Body of pancreas (tissue), 4 donors: ENCODE measurements around the gene ZC3H7A. TPM values are rescaled to one million over a fixed set of nuclear protein-coding genes. Genes with fewer than 3 reads are reported as not detected.

ENCODE experiments used
- ATAC-seq: fragments of 150-250 bp; one replicate; pipeline ENCODE4 v1.9.1; 2016
- DNase-seq, 4 donors: peaks; one replicate each; pipeline ENCODE4 v3.0.0-alpha.2; 2019
- H3K27ac ChIP-seq, 4 donors: fragments of 200-600 bp; sonication (generic); 1 replicate in 3 of 4; 2 replicates in 1 of 4; pipeline versions ENCODE4 v1.5.1 to v1.6.1; 2016 to 2019; ENCODE audit warnings: mild to moderate bottlenecking in 1 of 4, mixed read lengths in 1 of 4, moderate library complexity in 1 of 4
- H3K27me3 ChIP-seq, 2 donors: fragments of 200-600 bp; sonication (generic); one replicate each; pipeline ENCODE4 v1.6.0; 2016; ENCODE audit warnings: mild to moderate bottlenecking in 1 of 2
- H3K36me3 ChIP-seq, 2 donors: fragments of 200-600 bp; sonication (generic); replicated peaks in 1 of 2; 2 replicates each; pipeline ENCODE4 v1.5.1; 2016; ENCODE audit warnings: low read depth in 2 of 2; ENCODE audit not compliant: insufficient read depth in 1 of 2
- H3K4me1 ChIP-seq: fragments of 200-600 bp; sonication (generic); one replicate; pipeline ENCODE4 v1.6.0; 2016
- H3K4me3 ChIP-seq, 2 donors: fragments of 200-600 bp; sonication (generic); 1 replicate in 1 of 2; 2 replicates in 1 of 2; pipeline ENCODE4 v1.5.1; 2016 to 2019
- H3K9me3 ChIP-seq, 3 donors: fragments of 200-600 bp; sonication (generic); 1 replicate in 2 of 3; 2 replicates in 1 of 3; pipeline ENCODE4 v1.5.1; 2016
- CTCF ChIP-seq, 7 experiments: fragments of 450-650 bp in 4 of 7; fragments of 200-600 bp in 3 of 7; sonication (generic) in 3 of 7; IDR thresholded peaks; one replicate each; pipeline ENCODE4 v1.5.1; 2016 to 2019; ENCODE audit warnings: antibody characterized with exemption in 7 of 7
- POLR2A ChIP-seq, 3 donors: fragments of 450-650 bp; IDR thresholded peaks; one replicate each; pipeline ENCODE4 v1.6.1; 2016; ENCODE audit warnings: antibody characterized with exemption in 3 of 3, mild to moderate bottlenecking in 2 of 3
- WGBS, 2 donors: methylation state at CpG; one replicate each; pipeline ENCODE4 v1.1.5; 2017; 5-methylcytosine and 5-hydroxymethylcytosine counted together
- intact Hi-C: fragments of 100-400 bp; cut with DNase I; formaldehyde crosslinking; loops from one replicate; pipeline ENCODE4 v1.15.1; 2023
- total RNA-seq, 2 donors: library from RNA; depleted of rRNA; stranded (reverse); fragments of >200 nt; gene quantifications; one replicate each; pipeline ENCODE4 v1.1.0, GENCODE V29; 2016

Gene ZC3H7A
- total RNA-seq, 2 donors from 2014 or later = 26.4 to 49.5 TPM

GRCh38 chr16:11711662-11712061 lies 85.4 kb downstream of the ZC3H7A start:
- intact Hi-C loops = no loop called here

GRCh38 chr16:11708421-11708820 lies 88.6 kb downstream of the ZC3H7A start:
- peak overlapping the region in 1 of 4 donors; percentile 1 for H3K27ac ChIP-seq
- intact Hi-C loops = no loop called here
- WGBS, 2 donors = 93 to 95% methylated on average over 1 of the region's 1 CpG
- TF ChIP-seq CTCF (IDR thresholded peaks at IDR 0.05) = no peak
- DNase-seq = no peak
- H3K4me3 ChIP-seq = no peak overlapping the region
- peaks cover 33% of the 10 kb centered on the region for H3K4me1 ChIP-seq
- H3K9me3 ChIP-seq = no peaks in the 10 kb centered on the region
- no peak for ATAC-seq
- H3K36me3 ChIP-seq = peaks cover 0 to 3% of the 10 kb centered on the region in 2 donors
- H3K27me3 ChIP-seq = no peaks in the 10 kb centered on the region

More at GRCh38 chr16:11711662-11712061, 85.4 kb downstream of the ZC3H7A start:
- H3K4me1 ChIP-seq = peaks cover 42% of the 10 kb centered on the region
- 58 to 66% methylated on average over 4 of the region's 4 CpGs for WGBS, 2 donors
- peaks cover 0 to 3% of the 10 kb centered on the region in 2 donors for H3K36me3 ChIP-seq
- DNase-seq (no peak), ATAC-seq (no peak)
- H3K9me3 ChIP-seq = no peaks in the 10 kb centered on the region
- H3K27me3 ChIP-seq = no peaks in the 10 kb centered on the region
- TF ChIP-seq POLR2A (IDR thresholded peaks at IDR 0.05) (no peak), CTCF (IDR thresholded peaks at IDR 0.05) (no peak)
- H3K27ac ChIP-seq = peak overlapping the region in 2 of 4 donors; percentile 34 to 46
- H3K4me3 ChIP-seq = no peak overlapping the region

- intact Hi-C loops = no loop called here
- WGBS, 2 donors = 93 to 100% methylated on average over 4 of the region's 4 CpGs
- Histone ChIP-seq H3K4me3 (no peak overlapping the region), H3K27me3 (no peaks in the 10 kb centered on the region), H3K4me1 (peaks cover 33% of the 10 kb centered on the region), H3K9me3 (no peaks in the 10 kb centered on the region), H3K36me3 (peaks cover 0 to 3% of the 10 kb centered on the region in 2 donors), H3K27ac (no peak overlapping the region)
- no peak for TF ChIP-seq CTCF (IDR thresholded peaks at IDR 0.05)
- no peak for TF ChIP-seq POLR2A (IDR thresholded peaks at IDR 0.05)
- ATAC-seq = no peak
- no peak for DNase-seq
Observed at GRCh38 chr16:11707679-11708197, 89.3 kb downstream of the ZC3H7A start.

- ATAC-seq (peak; percentile 75), DNase-seq (peak; percentile 38 to 61 (median 54))
- H3K36me3 ChIP-seq = peaks cover 0 to 3% of the 10 kb centered on the region in 2 donors
- peak overlapping the region in 2 of 4 donors; percentile 7 for H3K27ac ChIP-seq
- intact Hi-C loops = no loop called here
- peaks cover 18% of the 10 kb centered on the region for H3K4me1 ChIP-seq
- WGBS, 2 donors = 49 to 55% methylated on average over 5 of the region's 5 CpGs
- H3K4me3 ChIP-seq = no peak overlapping the region
- H3K9me3 ChIP-seq = no peaks in the 10 kb centered on the region
- H3K27me3 ChIP-seq = no peaks in the 10 kb centered on the region
- no peak for TF ChIP-seq CTCF (IDR thresholded peaks at IDR 0.05)
- TF ChIP-seq POLR2A (IDR thresholded peaks at IDR 0.05) = no peak
Observed at GRCh38 chr16:11706180-11706742, 90.8 kb downstream of the ZC3H7A start.
